Smooth muscle cell (in vitro differentiated cells): ENCODE measurements around the gene PPM1L. TPM values are rescaled to one million over a fixed set of nuclear protein-coding genes. Genes with fewer than 3 reads are reported as not detected.

Experiments
- DNase-seq: peaks from one replicate; lab custom pipeline; 2025; ENCODE audit not compliant: unreplicated experiment; lab: John Stamatoyannopoulos, UW
- H2AFZ ChIP-seq: fragments of 200-600 bp; sonication (generic); 2 replicates; pipeline ENCODE4 v1.6.0; 2016; ENCODE audit warnings: antibody characterized with exemption, low read depth, mild to moderate bottlenecking
- H3F3A ChIP-seq: fragments of 200-600 bp; sonication (generic); 2 replicates; pipeline ENCODE4 v1.6.0; 2017; ENCODE audit warnings: antibody characterized with exemption, low read depth
- H3K27ac ChIP-seq: fragments of 200-600 bp; sonication (generic); 2 replicates; pipeline ENCODE4 v1.5.1; 2016; ENCODE audit warnings: low read depth, mild to moderate bottlenecking
- H3K27me3 ChIP-seq: fragments of 200-600 bp; sonication (generic); 2 replicates; pipeline ENCODE4 v1.6.1; 2016; ENCODE audit warnings: low read depth, mild to moderate bottlenecking
- H3K36me3 ChIP-seq: fragments of 200-600 bp; sonication (generic); 2 replicates; pipeline ENCODE4 v1.5.1; 2016; ENCODE audit warnings: low read depth
- H3K4me1 ChIP-seq: fragments of 200-600 bp; sonication (generic); 2 replicates; pipeline ENCODE4 v1.5.1; 2016; ENCODE audit warnings: low read depth
- H3K4me2 ChIP-seq: fragments of 200-600 bp; sonication (generic); 2 replicates; pipeline ENCODE4 v1.6.0; 2016; ENCODE audit warnings: mild to moderate bottlenecking
- H3K4me3 ChIP-seq: fragments of 200-600 bp; sonication (generic); 2 replicates; pipeline ENCODE4 v1.5.1; 2016; ENCODE audit warnings: mild to moderate bottlenecking
- H3K79me2 ChIP-seq: fragments of 200-600 bp; sonication (generic); 2 replicates; pipeline ENCODE4 v1.6.0; 2016; ENCODE audit warnings: low read depth, mild to moderate bottlenecking
- H3K9ac ChIP-seq: fragments of 200-600 bp; sonication (generic); 2 replicates; pipeline ENCODE4 v1.6.0; 2016; ENCODE audit warnings: low read depth
- H3K9me3 ChIP-seq: fragments of 200-600 bp; sonication (generic); replicated peaks from 2 replicates; pipeline ENCODE4 v1.5.1; 2016; ENCODE audit warnings: low read depth
- H4K20me1 ChIP-seq: fragments of 200-600 bp; sonication (generic); 2 replicates; pipeline ENCODE4 v1.6.0; 2016; ENCODE audit warnings: low read depth
- CTCF ChIP-seq: fragments of 200-600 bp; sonication (generic); IDR thresholded peaks from 2 replicates; pipeline ENCODE4 v1.5.1; 2017; ENCODE audit warnings: borderline replicate concordance, mild to moderate bottlenecking, antibody characterized with exemption; ENCODE audit not compliant: insufficient read depth, poor library complexity, severe bottlenecking
- WGBS: methylation state at CpG from one replicate; pipeline ENCODE4 v1.1.7; 2016; ENCODE audit warnings: low lambda C conversion rate; 5-methylcytosine and 5-hydroxymethylcytosine counted together
- polyA plus RNA-seq: library from polyadenylated mRNA; unstranded; fragments of >200 nt; fragmentation: Nextera tagmentation; extraction: Ambion mirVana; gene quantifications from 2 replicates; pipeline ENCODE4 v1.2.1, GENCODE V29; 2016
- total RNA-seq: library from RNA; depleted of rRNA; stranded (reverse); fragments of >200 nt; gene quantifications from 2 replicates; pipeline ENCODE4 v1.2.3, GENCODE V29; 2014

The PPM1L gene
- total and polyA plus RNA-seq, 2 experiments from 2014 or later, result 0.14 to 1.9 TPM

- Histone ChIP-seq H3K36me3 (no peaks in the 10 kb centered on the region), H2AFZ (no peak overlapping the region), H4K20me1 (no peaks in the 10 kb centered on the region), H3K27me3 (no peaks in the 10 kb centered on the region), H3K4me3 (no peak overlapping the region), H3F3A (no peaks in the 10 kb centered on the region), H3K79me2 (no peaks in the 10 kb centered on the region), H3K9me3 (no peaks in the 10 kb centered on the region), H3K4me1 (peaks cover 5% of the 10 kb centered on the region), H3K27ac (no peak overlapping the region), H3K4me2 (no peak overlapping the region), H3K9ac (no peak overlapping the region)
- no peak for TF ChIP-seq CTCF
- 100% methylated on average over 1 of the region's 1 CpG for WGBS
- no peak for DNase-seq
These were observed 168.7 kb downstream of the PPM1L start for GRCh38 chr3:160924776-160925175.

GRCh38 chr3:160927620-160928019 is 171.6 kb downstream of the PPM1L start:
- Histone ChIP-seq H3K4me2 (no peak overlapping the region), H3K27ac (no peak overlapping the region), H3K4me1 (no peaks in the 10 kb centered on the region), H3K9me3 (no peaks in the 10 kb centered on the region), H3K27me3 (no peaks in the 10 kb centered on the region), H3F3A (no peaks in the 10 kb centered on the region), H2AFZ (no peak overlapping the region), H4K20me1 (no peaks in the 10 kb centered on the region), H3K36me3 (no peaks in the 10 kb centered on the region), H3K9ac (no peak overlapping the region), H3K79me2 (no peaks in the 10 kb centered on the region), H3K4me3 (no peak overlapping the region)
- DNase-seq, result no peak
- WGBS, result 83% methylated on average over 10 of the region's 10 CpGs
- TF ChIP-seq CTCF, result no peak

- 94% methylated on average over 5 of the region's 5 CpGs for WGBS
- H3K36me3 ChIP-seq, result no peaks in the 10 kb centered on the region
- H3F3A ChIP-seq, result no peaks in the 10 kb centered on the region
- H3K4me3 ChIP-seq, result no peak overlapping the region
- no peak overlapping the region for H2AFZ ChIP-seq
- no peaks in the 10 kb centered on the region for H3K4me1 ChIP-seq
- no peak overlapping the region for H3K4me2 ChIP-seq
- DNase-seq, result no peak
- no peaks in the 10 kb centered on the region for H3K9me3 ChIP-seq
- H3K9ac ChIP-seq, result no peak overlapping the region
- no peak for TF ChIP-seq CTCF
- no peak overlapping the region for H3K27ac ChIP-seq
- H4K20me1 ChIP-seq, result no peaks in the 10 kb centered on the region
- H3K27me3 ChIP-seq, result no peaks in the 10 kb centered on the region
- no peaks in the 10 kb centered on the region for H3K79me2 ChIP-seq
These were observed 172.2 kb downstream of the PPM1L start for GRCh38 chr3:160928183-160928726.

- Histone ChIP-seq H3K36me3 (no peaks in the 10 kb centered on the region), H3K79me2 (no peaks in the 10 kb centered on the region), H2AFZ (no peak overlapping the region), H3K4me3 (no peak overlapping the region), H4K20me1 (no peaks in the 10 kb centered on the region), H3F3A (no peaks in the 10 kb centered on the region), H3K4me2 (no peak overlapping the region), H3K27ac (no peak overlapping the region), H3K27me3 (no peaks in the 10 kb centered on the region), H3K4me1 (no peaks in the 10 kb centered on the region), H3K9me3 (no peaks in the 10 kb centered on the region), H3K9ac (no peak overlapping the region)
- WGBS, result 63% methylated on average over 2 of the region's 2 CpGs
- DNase-seq, result no peak
- no peak for TF ChIP-seq CTCF
These were observed 173.6 kb downstream of the PPM1L start for GRCh38 chr3:160929595-160929994.
